Stimulated activated CD4-positive, alpha-beta T cell treated with anti-CD3 and anti-CD28 coated beads, Interleukin-4, amount 100 ng/mL, for 48 hours (primary cell): Measurements from ENCODE around the gene KRTAP2-2.

Source experiments
- DNase-seq, 2 donors: peaks; one replicate each; pipeline ENCODE4 v3.0.0-alpha.2; 2020; ENCODE audit warnings: low read depth in 2 of 2

KRTAP2-2 gene

DNA sequence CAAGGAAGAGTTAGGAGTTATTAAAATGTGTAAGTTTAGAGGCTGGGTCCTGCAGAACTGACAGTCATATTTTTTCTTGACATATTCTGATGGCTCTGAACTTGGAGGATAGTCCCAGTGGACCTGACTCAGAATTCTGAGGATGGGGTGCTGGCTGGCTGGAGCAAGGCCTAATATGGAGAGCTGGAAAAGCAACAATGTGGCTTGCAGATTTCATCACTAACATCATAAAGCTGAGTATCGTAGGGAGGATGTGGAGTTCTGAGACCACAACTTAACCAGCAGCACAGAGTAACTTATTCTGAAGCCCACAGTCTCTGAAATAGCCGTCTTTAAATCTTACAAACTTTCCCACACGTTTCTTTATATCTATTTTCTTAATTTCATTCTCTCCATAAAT lies 30.3 kb downstream of the KRTAP2-2 start:
- no peak for DNase-seq

DNA sequence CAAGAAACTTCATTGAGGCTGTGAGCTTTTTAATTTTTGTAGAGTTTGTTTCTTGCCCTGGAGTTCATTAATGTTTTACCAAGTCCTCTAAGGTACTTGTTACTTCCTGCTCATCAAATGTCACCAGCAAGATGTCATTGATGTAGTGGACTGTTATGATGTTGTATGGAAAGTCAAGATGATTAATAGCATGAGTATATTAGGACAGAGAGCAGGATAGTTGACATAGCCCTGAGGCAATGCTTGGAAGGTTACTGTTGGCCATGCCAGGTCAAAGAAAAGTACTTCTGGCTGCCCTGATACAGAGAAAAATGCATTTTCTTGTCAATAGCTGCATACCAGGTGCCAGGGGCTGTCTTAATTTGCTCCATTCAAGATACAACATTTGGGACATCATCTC lies 34.7 kb downstream of the KRTAP2-2 start:
- DNase-seq: no peak

DNA sequence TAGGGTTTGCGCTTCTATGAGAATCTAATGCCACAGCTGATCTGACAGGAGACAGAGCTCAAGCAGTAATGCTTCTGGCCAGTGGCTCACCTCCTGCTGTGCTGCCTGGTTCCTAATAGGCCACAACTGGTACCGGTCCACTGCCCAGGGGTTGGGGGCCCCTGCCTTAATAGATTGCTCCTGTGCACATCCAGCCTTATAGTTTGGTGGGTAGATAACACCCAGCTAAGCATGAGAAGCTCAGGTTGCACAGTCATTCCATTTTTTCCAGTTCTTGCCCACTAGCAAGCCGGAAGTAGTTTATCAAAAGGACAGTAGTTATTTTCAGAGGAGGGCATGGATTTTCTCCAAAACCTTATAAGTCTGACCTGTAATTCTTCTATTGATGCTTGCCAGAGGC lies 35.6 kb downstream of the KRTAP2-2 start:
- DNase-seq: no peak

DNA sequence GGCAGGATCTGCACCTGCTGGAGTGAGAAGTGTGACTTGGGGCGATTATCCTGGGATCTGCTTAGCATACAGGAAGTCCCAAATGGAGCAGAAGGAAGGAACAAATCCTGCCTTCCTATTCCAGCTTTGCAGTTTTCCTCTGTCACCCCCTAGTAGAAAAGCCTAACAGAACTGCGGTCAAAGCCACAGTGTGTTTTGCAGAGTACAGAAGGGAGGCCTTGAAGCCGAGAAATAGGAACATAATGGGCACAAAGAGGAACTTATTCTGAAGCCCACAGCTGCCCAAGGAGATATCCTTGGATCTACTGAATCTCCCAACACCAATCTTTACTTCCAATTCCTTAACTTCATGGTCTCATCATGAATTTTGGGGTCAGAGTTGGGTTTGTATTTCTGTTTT lies 36.5 kb downstream of the KRTAP2-2 start:
- no peak for DNase-seq

DNA sequence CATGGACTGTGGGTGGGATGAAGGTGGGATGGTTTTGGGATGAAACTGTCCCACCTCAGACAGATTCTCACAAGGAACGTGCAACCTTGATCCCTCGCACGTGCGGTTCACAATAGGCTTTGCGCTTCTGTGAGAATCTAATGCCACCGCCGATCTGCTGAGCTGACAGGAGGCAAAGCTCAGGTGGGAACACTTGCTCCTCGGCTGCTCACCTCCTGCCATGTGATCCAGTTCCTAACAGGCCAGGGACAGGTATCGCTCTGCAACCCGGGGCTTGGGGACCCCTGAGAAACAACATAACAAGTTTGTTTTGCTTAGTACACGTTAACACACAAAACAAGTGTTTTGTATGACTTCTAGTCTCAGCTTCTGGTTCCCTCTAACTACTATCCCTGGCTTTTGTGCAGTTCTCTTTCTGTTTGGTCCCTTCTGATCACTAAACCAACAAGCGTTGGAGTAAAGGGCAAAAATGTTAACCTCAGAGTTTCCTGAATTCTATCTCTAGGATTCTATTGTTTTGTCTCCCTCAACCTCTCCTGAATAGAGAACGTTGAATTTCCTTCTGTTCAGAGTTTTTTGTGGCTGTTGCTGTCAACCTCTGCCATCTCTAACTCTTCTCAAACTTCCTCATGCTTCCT lies 38.3 kb downstream of the KRTAP2-2 start:
- no peak for DNase-seq

DNA sequence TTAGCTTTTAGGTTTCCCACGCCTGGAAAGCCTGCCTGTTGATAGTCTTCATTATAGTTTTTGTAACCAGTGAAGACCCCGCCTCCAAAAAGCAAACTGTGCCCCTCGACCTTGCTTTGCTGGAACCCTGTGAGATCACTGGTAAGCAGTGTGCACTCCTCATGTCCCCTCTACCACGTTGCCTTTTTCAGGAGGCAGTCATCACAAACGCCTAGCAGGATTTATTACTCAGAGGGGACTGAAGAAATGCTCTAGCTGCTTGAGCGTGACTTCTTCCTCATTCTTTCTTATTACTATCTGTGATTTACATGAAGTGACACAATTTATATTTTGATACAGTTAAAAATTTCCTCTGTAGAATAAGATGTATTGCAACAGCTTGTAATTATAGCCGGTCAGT lies 39.6 kb downstream of the KRTAP2-2 start:
- no peak for DNase-seq

DNA sequence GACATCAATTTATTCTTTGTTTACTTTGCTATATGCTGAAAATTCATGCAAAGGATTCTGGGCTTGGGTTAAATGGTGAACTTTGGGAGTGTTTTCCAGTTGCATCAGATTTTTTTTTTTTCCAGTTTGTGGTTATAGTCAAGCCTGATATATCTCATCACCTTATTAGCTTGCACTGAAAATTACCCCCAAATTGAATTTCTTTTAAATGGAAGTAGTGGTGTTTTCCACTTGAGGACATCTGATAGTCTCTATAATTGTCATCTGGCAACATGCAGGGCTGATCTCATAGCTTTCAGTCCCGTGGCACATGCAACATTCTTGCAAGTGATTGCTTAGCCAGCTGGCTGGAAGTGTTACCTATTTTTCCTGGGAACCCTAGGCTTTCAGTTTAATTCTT lies 41.4 kb downstream of the KRTAP2-2 start:
- DNase-seq: no peak

DNA sequence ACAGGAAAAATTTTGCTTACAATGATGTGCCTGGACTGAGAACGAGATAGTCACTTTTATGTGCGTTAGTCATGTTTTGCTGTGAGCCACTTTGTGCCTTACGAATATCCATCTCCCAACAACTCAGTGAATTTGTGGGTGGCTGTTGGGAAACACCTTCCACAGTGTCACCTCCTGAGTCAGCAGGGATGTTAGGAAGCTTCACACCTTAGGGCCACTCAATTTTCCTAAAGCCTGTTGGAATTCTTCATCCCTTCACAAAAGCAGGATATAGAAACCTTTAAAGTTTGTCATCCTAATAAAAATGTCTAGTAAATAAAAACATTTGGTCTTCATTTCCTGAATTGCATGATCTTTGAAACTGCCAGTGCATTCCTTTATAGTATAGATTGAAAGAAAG lies 41.8 kb downstream of the KRTAP2-2 start:
- no peak for DNase-seq

DNA sequence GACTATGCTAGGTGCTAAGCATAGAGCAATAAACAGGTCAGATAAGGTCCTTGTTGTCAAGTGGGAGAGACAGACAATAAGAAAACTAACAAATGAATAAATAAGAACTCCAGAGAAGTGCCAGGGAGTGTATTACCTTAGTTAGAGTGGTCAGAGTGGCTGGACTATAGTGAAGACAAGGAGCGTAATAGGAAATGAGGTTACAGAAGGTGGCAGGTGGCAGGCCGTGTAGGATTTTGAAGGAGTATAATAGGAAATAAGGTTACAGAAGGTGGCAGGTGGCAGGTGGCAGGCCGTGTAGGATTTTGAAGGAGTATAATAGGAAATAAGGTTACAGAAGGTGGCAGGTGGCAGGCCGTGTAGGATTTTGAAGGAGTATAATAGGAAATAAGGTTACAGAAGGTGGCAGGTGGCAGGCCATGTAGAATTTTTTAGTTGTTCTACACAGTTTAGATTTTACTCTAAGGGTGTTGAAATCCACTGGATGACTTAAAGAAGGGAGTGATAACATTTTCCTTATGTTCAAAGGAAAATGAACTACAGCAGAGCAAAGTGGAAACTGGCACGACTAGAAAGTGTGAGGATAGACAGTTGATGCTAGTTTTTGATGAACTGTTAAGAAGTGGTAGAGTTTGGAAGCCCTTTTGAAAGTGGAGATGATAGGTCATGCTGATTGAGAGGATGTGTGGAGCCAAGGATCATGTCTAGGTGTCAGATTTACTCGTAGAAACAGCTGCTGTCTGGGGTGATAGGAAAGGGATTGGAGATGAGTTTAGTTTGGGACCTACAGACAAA lies 42.5 kb downstream of the KRTAP2-2 start:
- DNase-seq: no peak

DNA sequence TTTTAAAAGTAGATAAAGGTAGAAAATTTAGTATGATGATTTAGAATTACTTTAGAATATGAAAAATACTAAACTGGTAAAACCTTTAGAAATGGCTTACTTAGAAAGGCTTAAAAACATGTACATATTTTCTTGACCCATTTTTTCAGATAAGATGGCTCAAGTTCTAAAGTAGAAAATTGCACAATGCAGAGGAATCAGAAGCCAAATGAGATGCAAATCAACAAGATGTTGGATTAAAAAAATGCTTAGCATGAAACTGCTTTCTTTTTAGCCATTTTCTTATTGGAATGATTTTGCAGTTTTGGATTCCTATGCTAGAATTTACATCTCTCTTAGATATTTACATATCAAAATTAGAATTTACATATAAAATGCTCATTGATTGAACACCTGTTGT lies 44.6 kb downstream of the KRTAP2-2 start:
- DNase-seq: no peak

DNA sequence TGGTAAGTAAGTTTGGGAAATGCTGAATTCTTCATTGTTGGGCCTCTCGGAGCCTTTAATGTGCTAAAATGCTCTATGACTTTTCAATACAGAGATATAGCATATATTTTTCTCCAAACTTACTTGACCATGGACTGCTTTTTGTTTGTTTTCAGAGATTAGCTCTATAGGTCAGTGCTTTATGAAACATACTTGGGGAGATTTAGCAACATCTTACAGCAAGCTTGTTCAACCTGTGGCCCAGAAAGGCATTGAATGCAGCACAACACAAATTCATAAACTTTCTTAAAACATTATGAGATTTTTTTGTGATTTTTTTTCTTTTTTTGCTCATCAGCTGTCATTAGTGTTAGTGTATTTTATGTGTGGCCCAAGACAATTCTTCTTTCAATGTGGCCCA lies 45.1 kb downstream of the KRTAP2-2 start:
- DNase-seq: no peak

DNA sequence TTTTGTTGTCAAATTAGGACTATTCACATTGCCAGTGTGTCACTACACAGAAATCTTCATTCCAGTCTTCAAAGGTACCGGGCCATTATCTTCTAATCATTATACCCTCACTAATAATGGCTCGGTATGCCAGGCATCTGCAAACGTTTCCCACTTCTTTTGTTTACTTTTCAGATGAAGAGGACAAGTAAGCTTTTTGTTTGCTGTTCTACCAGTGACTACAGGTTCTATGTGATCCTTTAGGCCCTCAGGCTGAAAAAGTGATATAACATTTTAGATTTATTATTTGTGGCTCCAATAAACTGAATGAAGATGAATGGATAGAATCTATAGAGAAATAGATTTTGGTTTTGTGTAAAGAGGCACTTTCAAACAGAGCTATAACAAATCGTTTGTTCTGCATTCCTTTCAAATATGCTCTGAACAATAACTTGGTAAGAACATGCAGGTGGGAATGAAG lies 45.7 kb downstream of the KRTAP2-2 start:
- DNase-seq: no peak

DNA sequence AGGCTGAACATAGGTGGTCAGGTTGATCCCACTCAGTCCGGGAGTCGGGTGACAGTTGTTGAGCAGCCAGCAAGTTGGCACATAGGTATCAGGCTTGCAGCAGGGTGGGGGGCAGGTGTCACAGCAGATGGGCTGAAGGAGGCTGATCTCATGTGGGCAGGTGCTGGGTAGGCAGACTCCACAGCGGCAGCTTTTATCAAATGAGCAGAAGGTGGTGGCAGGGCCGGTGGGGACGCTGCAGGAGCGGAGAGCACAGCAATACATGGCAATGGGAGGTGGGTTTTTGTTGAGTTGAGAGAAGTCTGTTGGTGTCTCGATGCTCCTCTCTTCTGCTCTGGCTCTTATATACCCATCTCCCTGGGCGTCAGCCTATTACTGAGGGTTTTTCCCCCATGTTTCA lies 46.2 kb downstream of the KRTAP2-2 start, which contains the start of gene KRTAP3-1:
KRTAP3-1 (minus strand) TSS at position 318 of the 400 bp plus-strand sequence; CDS start at position 264, 54 bp downstream.
- DNase-seq: no peak
